SK-N-SH (cell line): ENCODE results near the gene SKA1. TPM values are rescaled to one million over a fixed set of nuclear protein-coding genes. Genes with fewer than 3 reads are reported as not detected.

Source experiments
- CTCF ChIA-PET: fragments of 300-600, 350-600 bp; formaldehyde crosslinking; extraction: SDS; loops from one replicate; lab custom pipeline; 2021; lab: Yijun Ruan, JAX
- POLR2A ChIA-PET: fragments of 350-600 bp; sonication (Branson Sonifier 250); formaldehyde crosslinking; extraction: SDS; loops from one replicate; lab custom pipeline; 2020; ENCODE audit warnings: antibody characterized with exemption, inconsistent platforms; lab: Yijun Ruan, JAX
- DNase-seq: peaks from one replicate; pipeline ENCODE4 v3.0.0; 2012
- H2AFZ ChIP-seq: fragments of 200-600 bp; sonication (generic); 2 replicates; pipeline ENCODE4 v1.8.1; 2016; ENCODE audit warnings: antibody characterized with exemption, mild to moderate bottlenecking, low read depth
- H3F3A ChIP-seq: fragments of 200-600 bp; sonication (generic); replicated peaks from 2 replicates; pipeline ENCODE3; 2016; ENCODE audit warnings: antibody characterized with exemption, mild to moderate bottlenecking; ENCODE audit not compliant: insufficient read depth
- H3K27ac ChIP-seq, 2 experiments: fragments of 200-500 bp in 1 of 2; fragments of 200-600 bp in 1 of 2; sonication (Bioruptor generic) in 1 of 2; sonication (generic), shearing (Covaris generic) in 1 of 2; 2 replicates each; pipeline versions ENCODE4 v1.5.1 to v1.6.1; 2014 to 2016; ENCODE audit warnings: low read depth in 2 of 2, inconsistent platforms in 1 of 2, low read length in 1 of 2, mild to moderate bottlenecking in 1 of 2, mixed read lengths in 1 of 2
- H3K27me3 ChIP-seq: fragments of 200-600 bp; sonication (generic), shearing (Covaris generic); 2 replicates; pipeline ENCODE4 v1.6.1; 2016; ENCODE audit warnings: mixed run types; ENCODE audit not compliant: insufficient read depth
- H3K36me3 ChIP-seq, 2 experiments: fragments of 200-500 bp in 1 of 2; fragments of 200-600 bp in 1 of 2; sonication (Bioruptor generic) in 1 of 2; sonication (generic) in 1 of 2; replicated peaks in 1 of 2; 2 replicates each; pipeline versions ENCODE3 to v1.5.1; 2014 to 2016; ENCODE audit warnings: low read length in 1 of 2, mild to moderate bottlenecking in 1 of 2; ENCODE audit not compliant: insufficient read depth in 2 of 2, control insufficient read depth in 1 of 2
- H3K4me1 ChIP-seq, 2 experiments: fragments of 200-500 bp in 1 of 2; fragments of 200-600 bp in 1 of 2; sonication (Bioruptor generic) in 1 of 2; sonication (generic), shearing (Covaris generic) in 1 of 2; 2 replicates each; pipeline versions ENCODE4 v1.5.1 to v1.6.1; 2014 to 2016; ENCODE audit warnings: low read depth in 1 of 2, low read length in 1 of 2, mixed run types in 1 of 2; ENCODE audit not compliant: insufficient read depth in 2 of 2, control insufficient read depth in 1 of 2
- H3K4me2 ChIP-seq: fragments of 200-600 bp; sonication (generic), shearing (Covaris generic); 2 replicates; pipeline ENCODE4 v1.6.1; 2017; ENCODE audit warnings: mixed run types
- H3K4me3 ChIP-seq, 2 experiments: fragments of 200-500 bp in 1 of 2; fragments of 200-600 bp in 1 of 2; sonication (Bioruptor generic) in 1 of 2; sonication (generic), shearing (Covaris generic) in 1 of 2; 2 replicates each; pipeline versions ENCODE4 v1.5.1 to v1.8.1; 2014 to 2016; ENCODE audit warnings: low read depth in 2 of 2, inconsistent platforms in 1 of 2, low read length in 1 of 2, mild to moderate bottlenecking in 1 of 2, mixed read lengths in 1 of 2, moderate library complexity in 1 of 2
- H3K79me2 ChIP-seq: fragments of 200-600 bp; sonication (generic); 2 replicates; pipeline ENCODE4 v1.8.1; 2017; ENCODE audit warnings: mild to moderate bottlenecking; ENCODE audit not compliant: insufficient read depth
- H3K9ac ChIP-seq: fragments of 200-600 bp; sonication (generic); 2 replicates; pipeline ENCODE4 v1.6.1; 2017; ENCODE audit warnings: mixed run types
- H3K9me2 ChIP-seq: fragments of 200-600 bp; sonication (generic); 2 replicates; pipeline ENCODE4 v1.6.1; 2017; ENCODE audit warnings: mixed run types
- H3K9me3 ChIP-seq: fragments of 200-600 bp; sonication (generic); 2 replicates; pipeline ENCODE4 v1.6.1; 2017; ENCODE audit warnings: mixed run types, mild to moderate bottlenecking, moderate library complexity
- H4K20me1 ChIP-seq: fragments of 200-600 bp; sonication (generic); 2 replicates; pipeline ENCODE4 v1.6.1; 2017; ENCODE audit warnings: mild to moderate bottlenecking, mixed run types; ENCODE audit not compliant: insufficient read depth
- CHD2 ChIP-seq: fragments of 150-350 bp; IDR thresholded peaks from 2 replicates; pipeline ENCODE4 v1.6.1; 2018; ENCODE audit warnings: low read length; ENCODE audit not compliant: partially characterized antibody
- FOSL2 ChIP-seq: IDR thresholded peaks from 2 replicates; pipeline ENCODE4 v1.4.0; 2012; ENCODE audit warnings: low read depth, mild to moderate bottlenecking, moderate library complexity, borderline replicate concordance
- FOXM1 ChIP-seq: IDR thresholded peaks from 2 replicates; pipeline ENCODE4 v1.4.0; 2012; ENCODE audit warnings: low read depth, mild to moderate bottlenecking
- GABPA ChIP-seq: IDR thresholded peaks from 2 replicates; pipeline ENCODE4 v1.4.0; 2012; ENCODE audit warnings: low read depth, mild to moderate bottlenecking
- IRF3 ChIP-seq: fragments of 150-350 bp; IDR thresholded peaks from 2 replicates; pipeline ENCODE4 v1.6.1; 2016; ENCODE audit warnings: mild to moderate bottlenecking, low read depth, low read length
- NFIC ChIP-seq: IDR thresholded peaks from 2 replicates; pipeline ENCODE4 v1.4.0; 2012; ENCODE audit warnings: borderline replicate concordance
- NRF1 ChIP-seq: IDR thresholded peaks from 2 replicates; pipeline ENCODE4 v1.6.1; 2012; ENCODE audit warnings: low read depth, mild to moderate bottlenecking, low read length
- RFX5 ChIP-seq: IDR thresholded peaks from 2 replicates; pipeline ENCODE4 v1.6.1; 2012; ENCODE audit warnings: mild to moderate bottlenecking, improper control_type of control experiment, low read length
- RXRA ChIP-seq: IDR thresholded peaks from 2 replicates; pipeline ENCODE4 v1.4.0; 2012; ENCODE audit warnings: low read depth, mild to moderate bottlenecking, borderline replicate concordance
- SIN3A ChIP-seq: IDR thresholded peaks from 2 replicates; pipeline ENCODE4 v1.6.1; 2012; ENCODE audit warnings: low read depth, mild to moderate bottlenecking, low read length, moderate library complexity, borderline replicate concordance
- TAF1 ChIP-seq: IDR thresholded peaks from 2 replicates; pipeline ENCODE4 v1.6.1; 2012; ENCODE audit warnings: low read depth, mild to moderate bottlenecking, low read length, moderate library complexity, borderline replicate concordance
- USF1 ChIP-seq: IDR thresholded peaks from 2 replicates; pipeline ENCODE4 v1.4.0; 2012; ENCODE audit warnings: low read depth, borderline replicate concordance
- WGBS: methylation state at CpG from one replicate; pipeline ENCODE4 v1.1.6; 2017; ENCODE audit warnings: low lambda C conversion rate; 5-methylcytosine and 5-hydroxymethylcytosine counted together
- polyA plus RNA-seq, 3 experiments: library from polyadenylated mRNA; depleted of rRNA; stranded (reverse); fragments of >200 nt; gene quantifications; 2 replicates each; pipeline ENCODE4 v1.2.3, GENCODE V29; 2012
- TF ChIP-seq, protein P1 (sequence below): IDR thresholded peaks from 2 replicates; pipeline ENCODE4; 2012
- TF ChIP-seq, protein P2 (sequence below): IDR thresholded peaks from 2 replicates; pipeline ENCODE4 v1.4.0; 2012; ENCODE audit warnings: low read depth, borderline replicate concordance

SKA1 gene
- polyA plus RNA-seq, 1 of the 3 experiments (the other 2 are of a cell fraction): 4.5 TPM

DNA sequence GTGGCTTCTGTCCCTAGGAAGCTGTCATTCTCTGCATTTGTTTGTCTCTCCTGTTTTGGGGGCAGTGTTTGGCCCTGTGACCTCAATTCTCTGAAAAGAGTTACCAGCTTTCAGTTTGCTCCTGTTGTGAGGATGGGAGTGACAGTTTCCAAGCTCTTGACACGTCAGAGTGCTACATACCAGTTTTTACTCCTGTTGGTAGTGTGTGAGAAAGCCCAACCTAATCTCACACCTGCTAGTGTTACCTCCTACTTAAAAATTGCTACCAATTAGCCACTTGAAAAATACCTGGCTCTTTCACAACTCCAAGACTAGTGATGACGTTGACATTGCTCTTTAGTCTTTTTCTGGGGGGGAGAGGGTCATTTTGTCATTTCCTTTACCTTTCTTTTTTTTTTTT, 14.1 kb downstream of the SKA1 start:
- WGBS: 100% methylated on average over 2 of the region's 2 CpGs
- Histone ChIP-seq H3K4me1 (no peaks in the 10 kb centered on the region), H3K4me3 (no peak overlapping the region), H3K9me2 (no peaks in the 10 kb centered on the region), H3K9ac (no peak overlapping the region), H3K4me2 (no peak overlapping the region), H3K9me3 (no peaks in the 10 kb centered on the region), H3F3A (no peaks in the 10 kb centered on the region), H3K36me3 (peaks cover 10 to 22% of the 10 kb centered on the region in 2 experiments), H2AFZ (no peak overlapping the region), H3K27ac (no peak overlapping the region), H3K79me2 (no peaks in the 10 kb centered on the region), H3K27me3 (no peaks in the 10 kb centered on the region), H4K20me1 (no peaks in the 10 kb centered on the region)
- CTCF ChIA-PET: no interaction called here
- TF ChIP-seq USF1 (no peak), GABPA (no peak), NFIC (no peak), RFX5 (no peak), FOXM1 (no peak), NRF1 (no peak), SIN3A (no peak), IRF3 (no peak), TAF1 (no peak), CHD2 (no peak), FOSL2 (no peak), RXRA (no peak)
- TF ChIP-seq, protein P1, sequence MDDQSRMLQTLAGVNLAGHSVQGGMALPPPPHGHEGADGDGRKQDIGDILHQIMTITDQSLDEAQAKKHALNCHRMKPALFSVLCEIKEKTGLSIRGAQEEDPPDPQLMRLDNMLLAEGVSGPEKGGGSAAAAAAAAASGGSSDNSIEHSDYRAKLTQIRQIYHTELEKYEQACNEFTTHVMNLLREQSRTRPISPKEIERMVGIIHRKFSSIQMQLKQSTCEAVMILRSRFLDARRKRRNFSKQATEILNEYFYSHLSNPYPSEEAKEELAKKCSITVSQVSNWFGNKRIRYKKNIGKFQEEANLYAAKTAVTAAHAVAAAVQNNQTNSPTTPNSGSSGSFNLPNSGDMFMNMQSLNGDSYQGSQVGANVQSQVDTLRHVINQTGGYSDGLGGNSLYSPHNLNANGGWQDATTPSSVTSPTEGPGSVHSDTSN: no peak
- TF ChIP-seq, protein P2, sequence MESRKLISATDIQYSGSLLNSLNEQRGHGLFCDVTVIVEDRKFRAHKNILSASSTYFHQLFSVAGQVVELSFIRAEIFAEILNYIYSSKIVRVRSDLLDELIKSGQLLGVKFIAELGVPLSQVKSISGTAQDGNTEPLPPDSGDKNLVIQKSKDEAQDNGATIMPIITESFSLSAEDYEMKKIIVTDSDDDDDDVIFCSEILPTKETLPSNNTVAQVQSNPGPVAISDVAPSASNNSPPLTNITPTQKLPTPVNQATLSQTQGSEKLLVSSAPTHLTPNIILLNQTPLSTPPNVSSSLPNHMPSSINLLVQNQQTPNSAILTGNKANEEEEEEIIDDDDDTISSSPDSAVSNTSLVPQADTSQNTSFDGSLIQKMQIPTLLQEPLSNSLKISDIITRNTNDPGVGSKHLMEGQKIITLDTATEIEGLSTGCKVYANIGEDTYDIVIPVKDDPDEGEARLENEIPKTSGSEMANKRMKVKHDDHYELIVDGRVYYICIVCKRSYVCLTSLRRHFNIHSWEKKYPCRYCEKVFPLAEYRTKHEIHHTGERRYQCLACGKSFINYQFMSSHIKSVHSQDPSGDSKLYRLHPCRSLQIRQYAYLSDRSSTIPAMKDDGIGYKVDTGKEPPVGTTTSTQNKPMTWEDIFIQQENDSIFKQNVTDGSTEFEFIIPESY: no peak
- no peak for DNase-seq
- POLR2A ChIA-PET: no interaction called here
